Ovary (tissue), 9 donors: Measurements from ENCODE around the gene FOXO6. TPM values are rescaled to one million over a fixed set of nuclear protein-coding genes. Genes with fewer than 3 reads are reported as not detected.

Source experiments
- DNase-seq, 5 donors: peaks; one replicate each; pipeline ENCODE4 v3.0.0-alpha.2; 2019 to 2020
- H3K27ac ChIP-seq, 2 donors: fragments of 200-600 bp; one replicate each; pipeline versions ENCODE4 v1.5.1 to v1.8.0; 2019 to 2022
- H3K27me3 ChIP-seq: fragments of 200-600 bp; one replicate; pipeline ENCODE4 v1.8.0; 2022
- H3K36me3 ChIP-seq: fragments of 200-600 bp; sonication (generic); one replicate; pipeline ENCODE4 v1.5.1; 2019
- H3K4me1 ChIP-seq: one replicate; pipeline ENCODE4 v1.8.1; 2013; ENCODE audit warnings: mild to moderate bottlenecking, moderate library complexity; ENCODE audit not compliant: insufficient read depth
- H3K4me3 ChIP-seq: fragments of 200-600 bp; sonication (generic); one replicate; pipeline ENCODE4 v1.5.1; 2017
- H3K9me3 ChIP-seq, 2 donors: fragments of 200-600 bp in 1 of 2; sonication (generic) in 1 of 2; one replicate each; pipeline versions ENCODE4 v1.5.1 to v1.8.1; 2013 to 2019; ENCODE audit warnings: mild to moderate bottlenecking in 1 of 2, moderate library complexity in 1 of 2
- CTCF ChIP-seq, 3 donors: fragments of 450-650 bp in 2 of 3; fragments of 200-600 bp in 1 of 3; IDR thresholded peaks; one replicate each; pipeline versions ENCODE4 v1.5.1 to v1.8.0; 2016 to 2022; ENCODE audit warnings: antibody characterized with exemption in 3 of 3, mild to moderate bottlenecking in 1 of 3
- EP300 ChIP-seq: sonication (generic); formaldehyde crosslinking; IDR thresholded peaks from one replicate; pipeline ENCODE4 v1.6.1; 2017; ENCODE audit warnings: antibody characterized with exemption
- POLR2A ChIP-seq: fragments of 450-650 bp; IDR thresholded peaks from one replicate; pipeline ENCODE4 v1.6.1; 2017; ENCODE audit warnings: antibody characterized with exemption, mild to moderate bottlenecking, moderate library complexity
- WGBS, 3 donors: extraction: QIAGEN DNeasy Blood & Tissue Kit in 1 of 3; methylation state at CpG; one replicate each; pipeline versions ENCODE4 v1.1.5 to v1.1.7; 2013 to 2017; 5-methylcytosine and 5-hydroxymethylcytosine counted together
- intact Hi-C, 4 donors: fragments of 100-400 bp; cut with DNase I; formaldehyde crosslinking; loops; one replicate each; pipeline versions ENCODE4 v1.11.0 to v1.15.1; 2022 to 2023
- polyA plus RNA-seq, 2 donors: library from polyadenylated mRNA; stranded (reverse); fragments of 200-250 nt in 1 of 2; fragments of 350-450 nt in 1 of 2; fragmentation: Illumina TruSeq in 1 of 2; extraction: RNeasy Lipid Tissue Mini Kit (QIAGEN cat#74804) in 1 of 2; gene quantifications; one replicate each; pipeline ENCODE4 v1.2.3, GENCODE V29; 2013 to 2014
- total RNA-seq, 7 donors: library from RNA; depleted of rRNA in 2 of 7; stranded (reverse); fragments of >200 nt in 2 of 7; fragmentation: NEBNext Ultra II Directional in 3 of 7; extraction: Animal tissue kit (Norgen Biotek cat#: 25700) in 3 of 7; gene quantifications; one replicate each; pipeline versions ENCODE4 v1.1.0 to v1.2.4, GENCODE V29; 2016 to 2023
- donor health status: DM: no; HTN: no; CAD: no; lungs with moderate emphysema.
- donor health status: DM: no; HTN: no; CAD: no.
- donor health status: Bipolar disorder and iron deficiency.
- donor health status: DM: yes; HTN: yes; CAD: no.
- donor health status: DM: no; HTN: no; CAD: no.
- donor health status: DM: yes; HTN: yes; CAD: no.

Gene FOXO6
- total and polyA plus RNA-seq, 9 donors: 0.90 to 18.9 (median 6.1) TPM

DNA sequence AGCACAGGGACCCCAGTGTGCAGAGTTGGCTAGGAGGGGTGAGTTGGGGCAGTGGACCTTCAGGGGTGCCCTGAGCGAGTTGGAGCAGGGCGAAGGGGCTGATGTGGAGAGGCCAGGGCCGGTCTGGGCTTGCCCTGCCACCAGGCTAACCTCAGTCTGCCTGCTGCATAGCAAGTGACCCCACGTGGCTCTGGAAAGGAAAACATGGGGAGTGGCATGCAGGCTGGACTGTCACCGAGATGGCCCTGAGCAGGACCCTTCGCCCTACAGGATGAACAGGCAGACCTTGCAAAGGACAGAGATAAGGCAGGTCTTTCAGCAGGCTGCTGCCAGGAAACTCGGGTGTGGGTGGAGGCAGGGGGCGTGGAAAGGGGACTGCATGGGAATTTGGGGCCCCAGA, 51.5 kb downstream of the FOXO6 start:
- H3K27me3 ChIP-seq: no peaks in the 10 kb centered on the region
- intact Hi-C loops: loop anchor here in 1 of 4 donors (5.0 kb wide), 1 partner anchor 50 kb away; the partner anchor contains the start of gene FOXO6
- TF ChIP-seq POLR2A (no peak), CTCF (IDR thresholded peaks at IDR 0.05) (no peak), EP300 (no peak)
- 56 to 63% (median 61%) methylated on average over 7 to 8 of the region's 8 CpGs for WGBS, 3 donors
- H3K27ac ChIP-seq: no peak overlapping the region
- H3K9me3 ChIP-seq: no peaks in the 10 kb centered on the region
- no peaks in the 10 kb centered on the region for H3K4me1 ChIP-seq
- no peaks in the 10 kb centered on the region for H3K36me3 ChIP-seq
- no peak for DNase-seq
- no peak overlapping the region for H3K4me3 ChIP-seq

DNA sequence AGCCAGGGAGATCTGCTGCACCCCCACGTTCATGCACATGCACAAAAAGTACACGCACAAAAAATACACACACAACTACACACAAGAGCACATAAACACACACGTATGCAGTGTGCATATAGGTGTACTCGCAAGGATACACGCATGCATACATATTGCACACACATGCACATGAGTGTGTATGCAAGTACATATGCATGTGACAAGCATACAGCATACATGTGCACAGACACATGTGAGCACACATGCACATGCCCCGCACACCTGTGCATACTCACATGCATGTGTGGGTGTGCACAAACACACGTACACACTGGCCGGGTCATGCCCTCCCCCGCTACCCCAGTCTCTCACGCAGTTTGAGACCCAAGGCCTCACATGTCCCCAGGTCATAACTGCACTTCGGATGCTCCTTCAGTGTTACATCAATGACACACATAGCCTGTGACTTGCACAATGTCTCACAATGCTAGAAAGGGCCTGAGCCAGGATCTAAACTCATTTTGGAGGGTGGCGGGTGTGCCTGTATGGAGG, 52.6 kb downstream of the FOXO6 start:
- H3K9me3 ChIP-seq: no peaks in the 10 kb centered on the region
- no peak for TF ChIP-seq EP300
- no peak for TF ChIP-seq CTCF (IDR thresholded peaks at IDR 0.05)
- TF ChIP-seq POLR2A: no peak
- H3K4me1 ChIP-seq: no peaks in the 10 kb centered on the region
- intact Hi-C loops: loop anchor here in 1 of 4 donors (5.0 kb wide), 1 partner anchor 52 kb away; the partner anchor contains the start of gene FOXO6
- no peak for DNase-seq
- 86 to 90% (median 86%) methylated on average over 12 of the region's 12 CpGs for WGBS, 3 donors
- H3K36me3 ChIP-seq: no peaks in the 10 kb centered on the region
- H3K4me3 ChIP-seq: no peak overlapping the region
- H3K27ac ChIP-seq: no peak overlapping the region
- H3K27me3 ChIP-seq: no peaks in the 10 kb centered on the region

GRCh38 chr1:41414296-41414695, 53.1 kb downstream of the FOXO6 start:
- intact Hi-C loops: loop anchor here in 1 of 4 donors (5.0 kb wide), 1 partner anchor 52 kb away; the partner anchor contains the start of gene FOXO6
- no peaks in the 10 kb centered on the region for H3K4me1 ChIP-seq
- no peak for DNase-seq
- WGBS, 3 donors: 90 to 98% (median 93%) methylated on average over 3 of the region's 3 CpGs
- H3K9me3 ChIP-seq: no peaks in the 10 kb centered on the region
- H3K4me3 ChIP-seq: no peak overlapping the region
- TF ChIP-seq CTCF (IDR thresholded peaks at IDR 0.05) (no peak), POLR2A (no peak), EP300 (no peak)
- no peaks in the 10 kb centered on the region for H3K36me3 ChIP-seq
- H3K27ac ChIP-seq: no peak overlapping the region
- no peaks in the 10 kb centered on the region for H3K27me3 ChIP-seq

DNA sequence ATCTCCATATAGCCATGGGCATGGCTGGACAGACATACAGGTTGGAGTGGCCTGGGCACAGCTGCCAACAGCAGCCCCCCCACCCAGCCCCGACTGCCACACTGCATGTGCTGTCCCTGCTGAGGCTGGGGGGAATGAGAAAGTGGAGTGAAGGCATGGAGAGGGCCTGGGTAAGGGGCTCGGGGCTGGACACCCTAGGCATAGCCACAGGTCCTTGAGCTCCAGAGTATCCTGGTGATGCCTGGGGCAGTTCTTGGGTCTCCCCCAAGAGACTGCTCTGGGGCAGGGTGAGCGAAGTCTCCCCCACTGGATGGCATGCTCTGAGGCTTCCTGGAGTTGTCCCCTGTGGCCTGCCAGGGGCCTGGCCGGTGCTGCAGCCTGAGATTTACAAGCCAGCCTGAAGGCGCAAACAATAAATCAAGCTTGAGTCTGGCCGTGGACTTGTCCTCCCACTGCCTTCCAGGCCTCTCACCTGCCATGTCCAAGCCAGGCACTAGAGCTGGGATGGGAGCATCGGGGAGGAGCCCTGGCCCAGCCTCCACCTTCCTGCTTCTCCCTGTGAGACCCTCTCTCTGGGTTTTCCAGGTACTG, 53.6 kb downstream of the FOXO6 start:
- H3K4me3 ChIP-seq: no peak overlapping the region
- no peak for TF ChIP-seq EP300
- TF ChIP-seq POLR2A: no peak
- TF ChIP-seq CTCF (IDR thresholded peaks at IDR 0.05): no peak
- H3K27me3 ChIP-seq: no peaks in the 10 kb centered on the region
- no peaks in the 10 kb centered on the region for H3K9me3 ChIP-seq
- intact Hi-C loops: loop anchor here (5.0 kb wide), 3 partner anchors 53 to 148 kb away; partner anchors contain the start of gene FOXO6 (in 1 of the 4)
- WGBS, 3 donors: 76 to 91% (median 89%) methylated on average over 7 of the region's 7 CpGs
- H3K36me3 ChIP-seq: no peaks in the 10 kb centered on the region
- H3K27ac ChIP-seq: no peak overlapping the region
- no peaks in the 10 kb centered on the region for H3K4me1 ChIP-seq
- no peak for DNase-seq
